ENCODE data around the gene SRGAP3.

The SRGAP3 gene

DNA sequence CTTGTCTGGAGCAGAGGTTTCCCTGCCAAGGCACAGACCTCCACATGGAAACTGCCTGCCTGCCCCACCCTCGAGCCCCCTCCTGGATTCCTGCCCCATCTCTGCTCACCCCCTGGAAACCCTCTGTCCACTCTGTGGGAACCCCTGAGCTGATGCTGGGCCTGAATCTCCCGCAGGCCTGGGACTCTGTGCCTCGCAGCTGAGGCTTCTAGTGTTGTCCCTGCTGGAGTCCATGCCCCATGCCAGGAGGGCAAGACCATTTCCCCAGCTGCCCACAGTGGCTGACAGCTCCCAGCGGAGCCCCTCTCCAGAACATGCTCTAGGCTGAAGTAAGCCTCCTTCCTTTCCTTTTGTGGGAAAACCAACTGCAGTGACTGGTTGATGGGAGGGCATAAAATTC lies 46.9 kb downstream of the SRGAP3 start:
- Histone ChIP-seq H3K36me3 (ENCODE audit: insufficient read depth) (no peaks in the 10 kb centered on the region), H2AFZ (ENCODE audit: low read depth) (no peak overlapping the region), H4K20me1 (ENCODE audit: insufficient read depth) (no peaks in the 10 kb centered on the region), H3K4me3 (IDR thresholded peaks at IDR 0.05; ENCODE audit: insufficient read depth, low read depth, low read length) (no peak overlapping the region), H3K4me1 (ENCODE audit: low read depth, poor library complexity, severe bottlenecking) (no peaks in the 10 kb centered on the region), H3K27me3 (ENCODE audit: insufficient read depth, low read depth) (no peaks in the 10 kb centered on the region), H3K27ac (no peak overlapping the region), H3K4me2 (no peak overlapping the region), H3K9ac (no peak overlapping the region), H3K79me2 (ENCODE audit: insufficient read depth, low read depth) (no peaks in the 10 kb centered on the region)
- no peak for TF ChIP-seq CTCF (conservative IDR thresholded peaks at IDR 0.05; ENCODE audit: low read depth, low read length)

GRCh38 chr3:9201955-9202354 lies 47.5 kb downstream of the SRGAP3 start:
- Histone ChIP-seq H3K27me3 (ENCODE audit: insufficient read depth, low read depth) (no peaks in the 10 kb centered on the region), H3K27ac (no peak overlapping the region), H3K79me2 (ENCODE audit: insufficient read depth, low read depth) (no peaks in the 10 kb centered on the region), H2AFZ (ENCODE audit: low read depth) (no peak overlapping the region), H3K4me3 (IDR thresholded peaks at IDR 0.05; ENCODE audit: insufficient read depth, low read depth, low read length) (no peak overlapping the region), H4K20me1 (ENCODE audit: insufficient read depth) (no peaks in the 10 kb centered on the region), H3K9ac (no peak overlapping the region), H3K36me3 (ENCODE audit: insufficient read depth) (no peaks in the 10 kb centered on the region), H3K4me1 (ENCODE audit: low read depth, poor library complexity, severe bottlenecking) (no peaks in the 10 kb centered on the region), H3K4me2 (no peak overlapping the region)
- TF ChIP-seq CTCF (conservative IDR thresholded peaks at IDR 0.05; ENCODE audit: low read depth, low read length), result no peak

DNA sequence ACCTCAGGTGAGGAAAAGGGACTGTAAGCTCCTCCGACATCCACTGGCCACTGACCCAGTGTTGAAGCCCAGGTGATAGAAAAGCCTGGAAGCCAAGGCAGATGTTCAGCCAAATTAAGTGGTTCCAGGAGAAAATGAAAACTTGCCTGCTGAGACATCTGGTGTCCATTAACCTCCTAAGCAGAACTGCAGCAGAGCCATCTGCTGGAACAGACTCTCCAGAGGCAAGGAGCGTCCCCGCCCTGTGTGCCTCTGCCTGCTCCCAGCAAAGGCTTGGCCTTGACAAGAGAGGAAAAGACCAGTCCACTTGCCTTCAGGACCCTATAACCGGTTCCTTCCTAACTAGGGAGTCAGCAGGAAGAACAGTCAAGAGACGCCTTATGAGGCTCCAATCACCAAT lies 48.2 kb downstream of the SRGAP3 start:
- Histone ChIP-seq H4K20me1 (ENCODE audit: insufficient read depth) (no peaks in the 10 kb centered on the region), H2AFZ (ENCODE audit: low read depth) (no peak overlapping the region), H3K4me2 (no peak overlapping the region), H3K27me3 (ENCODE audit: insufficient read depth, low read depth) (no peaks in the 10 kb centered on the region), H3K27ac (no peak overlapping the region), H3K4me3 (IDR thresholded peaks at IDR 0.05; ENCODE audit: insufficient read depth, low read depth, low read length) (no peak overlapping the region), H3K4me1 (ENCODE audit: low read depth, poor library complexity, severe bottlenecking) (no peaks in the 10 kb centered on the region), H3K36me3 (ENCODE audit: insufficient read depth) (no peaks in the 10 kb centered on the region), H3K9ac (no peak overlapping the region), H3K79me2 (ENCODE audit: insufficient read depth, low read depth) (no peaks in the 10 kb centered on the region)
- TF ChIP-seq CTCF (conservative IDR thresholded peaks at IDR 0.05; ENCODE audit: low read depth, low read length), result no peak

DNA sequence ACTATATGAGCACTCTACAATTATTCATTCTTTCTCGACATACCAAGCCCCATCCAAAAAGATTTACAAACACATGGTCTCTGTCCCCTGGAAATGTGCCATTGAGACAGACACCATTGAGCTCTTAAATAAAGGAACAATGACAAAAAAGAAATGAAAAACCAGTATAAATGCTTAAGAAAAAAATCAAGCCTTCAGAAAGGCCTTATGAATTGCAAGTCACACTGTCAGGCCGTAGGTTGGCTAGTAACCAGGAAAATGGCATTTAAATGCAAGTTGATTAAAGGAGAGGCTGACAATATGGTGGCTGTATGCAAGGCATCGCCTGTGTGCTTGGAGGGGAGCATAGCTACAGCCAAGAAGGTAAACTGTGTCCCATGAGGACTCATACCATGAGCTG lies 49.7 kb downstream of the SRGAP3 start:
- Histone ChIP-seq H3K4me3 (IDR thresholded peaks at IDR 0.05; ENCODE audit: insufficient read depth, low read depth, low read length) (no peak overlapping the region), H3K36me3 (ENCODE audit: insufficient read depth) (no peaks in the 10 kb centered on the region), H3K4me2 (no peak overlapping the region), H3K27ac (no peak overlapping the region), H3K27me3 (ENCODE audit: insufficient read depth, low read depth) (no peaks in the 10 kb centered on the region), H3K79me2 (ENCODE audit: insufficient read depth, low read depth) (no peaks in the 10 kb centered on the region), H4K20me1 (ENCODE audit: insufficient read depth) (no peaks in the 10 kb centered on the region), H2AFZ (ENCODE audit: low read depth) (no peak overlapping the region), H3K4me1 (ENCODE audit: low read depth, poor library complexity, severe bottlenecking) (no peaks in the 10 kb centered on the region), H3K9ac (no peak overlapping the region)
- TF ChIP-seq CTCF (conservative IDR thresholded peaks at IDR 0.05; ENCODE audit: low read depth, low read length), result no peak

Data from KMS-11 (cell line).